Astrocyte (in vitro differentiated cells and primary cell): ENCODE data around the gene SLC43A1.

Experiments used
- CTCF ChIP-seq: IDR thresholded peaks from 2 replicates; pipeline ENCODE4 v1.5.1; 2011; ENCODE audit warnings: low read depth, mild to moderate bottlenecking, inconsistent platforms, low read length, moderate library complexity; ENCODE audit not compliant: insufficient read depth
- EZH2 ChIP-seq: IDR thresholded peaks from 2 replicates; pipeline ENCODE4 v1.6.1; 2012; ENCODE audit warnings: mild to moderate bottlenecking, low read length, inconsistent platforms; ENCODE audit not compliant: insufficient read depth

- TF ChIP-seq CTCF (no peak), EZH2 (no peak)
These were observed 57.9 kb downstream of the SLC43A1 start for GRCh38 chr11:57457643-57458023.
